AG20443 (cell line): ENCODE results near the gene PRKG1.
A peak's percentile ranks its signal among the peaks of the same experiment; 100 is the strongest.

ENCODE experiments used
- DNase-seq: peaks from one replicate; pipeline ENCODE4 v3.0.0; 2012; ENCODE audit warnings: low spot score, mixed read lengths

The PRKG1 gene

DNA sequence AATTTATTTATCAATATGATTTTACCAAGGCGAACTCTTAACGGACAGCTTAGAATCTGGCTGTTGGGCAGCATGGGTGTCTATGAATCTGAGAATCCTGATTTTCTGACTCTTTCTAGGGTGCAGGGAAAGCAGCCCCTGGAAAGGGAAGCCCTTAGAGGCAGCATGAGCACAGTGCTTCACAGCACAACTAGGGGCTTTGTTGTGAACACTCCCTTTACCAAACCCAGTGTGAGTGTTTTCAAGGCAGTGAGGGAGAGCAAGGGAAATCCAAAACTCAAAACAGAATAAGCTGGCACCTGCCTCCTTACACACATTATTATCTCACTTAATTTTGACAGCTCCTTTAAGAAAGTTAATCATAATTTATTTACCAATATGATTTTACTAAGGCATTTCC lies 741.4 kb downstream of the PRKG1 start:
- no peak for DNase-seq

DNA sequence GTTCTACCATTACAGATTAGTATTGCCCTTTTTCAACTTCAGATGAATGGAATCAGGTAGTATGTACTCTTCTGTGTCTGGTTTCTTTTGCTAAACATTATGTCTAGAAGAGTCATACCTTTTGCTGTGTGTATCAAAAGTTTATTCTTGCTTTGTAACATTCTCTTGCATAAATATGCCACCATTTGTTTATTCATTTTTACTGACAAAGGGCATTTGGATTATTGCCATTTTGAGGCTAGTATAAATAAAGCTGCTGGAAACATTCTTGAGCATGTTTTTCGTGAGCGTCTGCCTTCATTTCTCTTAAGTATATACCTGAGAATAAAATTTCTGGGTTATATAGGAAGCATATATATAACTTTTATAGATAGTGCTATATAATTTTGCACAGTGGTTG lies 746.8 kb downstream of the PRKG1 start:
- DNase-seq: no peak

DNA sequence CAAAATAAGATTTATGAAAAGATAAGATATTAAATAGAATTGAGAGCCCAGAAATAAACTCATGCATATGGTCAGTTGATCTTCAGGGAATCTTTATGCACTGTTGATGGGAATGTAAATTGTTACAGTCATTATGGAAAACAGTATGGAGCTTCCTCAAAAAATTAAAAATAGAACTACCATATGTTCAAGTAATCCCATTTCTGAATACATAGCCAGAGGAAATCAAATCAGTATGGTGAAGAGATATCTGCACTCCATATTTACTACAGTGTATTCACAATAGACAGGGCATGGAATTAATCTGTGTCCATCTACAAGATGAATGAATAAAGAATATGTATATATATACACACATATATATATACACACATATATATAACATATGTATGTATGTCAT lies 747.5 kb downstream of the PRKG1 start:
- no peak for DNase-seq

DNA sequence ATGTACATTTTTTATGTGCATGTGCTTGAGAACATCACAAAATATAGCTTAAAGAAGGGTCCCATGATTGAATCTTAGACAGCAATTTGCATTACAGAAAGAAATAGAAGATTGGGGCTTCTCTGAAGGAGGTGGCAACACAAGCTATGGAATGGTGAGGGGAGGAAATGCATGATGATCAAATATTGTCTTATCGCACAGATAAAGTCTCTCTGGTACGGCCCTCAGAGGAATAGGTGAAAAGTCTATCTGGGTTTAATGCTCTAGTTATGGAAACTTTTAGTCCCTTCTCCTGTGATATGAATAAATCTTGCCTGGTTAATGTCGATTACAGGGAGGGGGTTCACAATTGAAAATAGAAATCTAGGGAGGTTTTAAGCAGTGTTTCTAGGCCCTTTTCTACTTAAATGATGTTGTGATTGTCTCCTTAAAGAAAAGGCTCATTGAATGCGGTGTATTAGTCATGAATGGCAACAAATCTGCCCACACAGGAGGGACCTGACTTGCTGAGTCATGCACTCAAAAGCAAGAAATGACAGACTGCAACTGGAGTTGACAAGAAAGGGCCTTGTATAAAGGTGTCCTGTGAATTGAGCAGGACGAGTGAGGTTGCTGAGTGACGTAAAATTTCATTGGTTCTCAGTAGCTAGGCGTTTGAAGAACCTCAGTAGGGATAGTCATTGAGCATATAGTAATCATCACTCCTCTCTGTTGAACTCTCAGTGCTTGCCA lies 758.5 kb downstream of the PRKG1 start:
- peak; percentile 45 for DNase-seq

DNA sequence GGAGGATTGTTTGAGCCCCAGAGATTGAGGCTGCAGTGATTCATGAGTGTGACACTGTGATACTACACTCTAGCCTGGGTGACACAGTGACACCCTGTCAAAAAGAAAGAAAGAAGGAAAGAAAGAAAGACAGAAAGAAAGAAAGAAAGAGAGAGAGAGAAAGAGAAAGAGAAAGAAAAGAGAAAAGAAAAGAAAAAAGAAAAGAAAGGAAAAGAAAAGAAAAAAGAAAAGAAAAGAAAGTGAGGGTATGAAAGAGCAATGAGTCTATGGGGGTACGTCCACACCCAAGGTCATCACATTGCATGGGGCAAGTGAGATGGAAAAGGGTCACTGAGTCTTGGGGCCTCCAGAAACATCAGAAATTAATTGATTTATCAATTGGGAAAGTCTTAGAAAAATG lies 760.3 kb downstream of the PRKG1 start:
- no peak for DNase-seq

DNA sequence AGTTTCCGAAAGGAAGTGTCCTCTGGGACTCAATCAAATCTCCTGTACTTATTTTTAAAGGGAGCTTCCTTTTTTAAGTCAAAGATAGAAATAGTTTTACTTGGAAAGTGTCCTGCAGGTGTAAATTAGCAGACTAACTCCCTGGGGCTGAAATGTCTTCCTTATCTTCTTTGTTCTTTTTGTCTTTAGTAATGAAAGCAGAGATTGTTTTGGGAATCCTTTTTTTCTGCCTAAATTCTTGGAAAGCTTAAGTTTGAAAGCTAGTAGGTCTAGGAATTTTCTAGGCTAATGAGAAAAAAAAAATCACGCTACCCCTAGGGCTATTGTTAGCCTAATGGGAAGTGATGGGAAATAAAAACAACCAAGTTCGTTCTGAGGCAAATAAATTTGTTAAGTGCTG lies 764.2 kb downstream of the PRKG1 start:
- DNase-seq: no peak

DNA sequence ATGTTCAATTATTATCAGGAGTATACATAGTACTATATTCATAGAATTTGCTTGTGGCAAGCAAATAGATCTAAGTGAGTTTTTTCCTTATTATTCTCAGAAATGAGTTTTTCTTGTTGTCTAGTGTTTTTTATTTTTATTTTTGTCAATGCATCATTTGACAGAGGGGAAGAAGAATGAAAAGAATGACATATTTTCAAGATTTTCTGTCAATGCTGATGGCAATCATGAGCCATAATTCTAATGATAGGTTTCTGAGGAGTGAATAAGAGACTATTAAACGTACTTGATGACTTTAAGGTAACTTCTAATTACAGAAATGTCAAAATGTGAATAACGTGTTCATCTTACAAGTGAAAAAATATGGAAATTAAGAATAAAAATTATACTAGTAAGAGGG lies 769.7 kb downstream of the PRKG1 start:
- DNase-seq: no peak

DNA sequence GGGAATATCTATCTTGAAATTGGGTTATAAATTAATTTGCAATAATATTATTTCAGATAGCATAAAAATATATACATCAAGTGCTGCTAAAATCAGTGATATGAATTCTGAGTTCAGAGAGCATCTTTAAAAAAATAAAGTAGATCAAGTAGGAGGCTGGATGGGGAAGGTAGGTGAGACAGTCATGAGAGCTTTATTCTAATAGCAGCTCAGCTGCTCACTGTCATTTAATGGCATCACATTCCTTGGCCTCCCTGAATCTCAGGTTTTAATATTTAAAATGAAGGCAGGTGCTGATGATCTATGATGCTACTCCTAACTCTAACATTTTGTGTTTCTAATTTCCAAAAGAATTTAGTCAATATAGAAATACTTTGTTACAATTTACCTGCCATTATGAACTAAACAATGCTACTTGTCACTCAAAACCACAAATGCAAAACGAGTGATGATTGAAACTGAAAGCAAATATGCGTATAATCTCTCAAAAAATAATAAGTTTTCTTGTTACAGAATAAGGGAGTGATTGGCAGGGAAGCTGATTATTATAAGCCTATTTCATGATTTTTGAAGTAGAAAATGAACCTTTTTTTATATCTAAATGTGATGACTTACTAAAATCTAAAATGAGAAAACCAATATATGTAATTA lies 772.7 kb downstream of the PRKG1 start:
- no peak for DNase-seq

DNA sequence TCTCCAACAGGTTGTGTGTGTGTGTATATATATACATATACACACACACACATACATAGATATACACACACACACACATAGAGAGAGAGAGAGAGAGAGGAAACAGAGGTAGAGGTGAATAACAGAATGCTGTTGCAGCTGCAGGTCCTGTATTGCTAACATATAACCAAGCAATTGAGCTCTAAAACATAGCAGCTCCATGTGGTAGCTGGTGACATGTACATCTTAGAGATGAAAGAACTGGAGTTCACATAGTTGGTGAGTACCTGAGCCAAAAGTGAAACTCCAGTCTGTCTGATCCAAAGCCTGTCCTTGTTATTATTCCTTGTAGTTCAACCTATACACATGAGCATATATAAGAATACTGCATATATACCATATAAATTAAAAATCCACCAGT lies 778.0 kb downstream of the PRKG1 start:
- DNase-seq: no peak

DNA sequence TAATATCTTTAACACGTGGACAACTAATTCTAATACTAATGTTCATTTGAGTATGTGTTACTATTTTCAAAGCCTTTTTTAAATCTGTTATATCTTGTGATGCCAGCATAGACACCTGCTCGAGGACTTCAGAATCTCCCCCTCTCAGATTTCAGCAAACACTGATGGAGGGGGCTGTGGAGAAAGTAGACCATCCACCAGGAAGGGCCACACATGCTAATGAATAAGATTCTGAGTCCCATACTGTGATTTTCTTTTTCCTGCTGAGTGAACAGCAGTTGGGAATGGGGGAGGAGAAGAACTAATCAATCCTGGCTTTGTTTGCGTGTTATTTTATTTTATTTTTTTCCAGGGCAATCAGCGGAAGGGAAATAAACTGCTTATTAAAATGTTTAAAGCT lies 783.0 kb downstream of the PRKG1 start:
- no peak for DNase-seq

DNA sequence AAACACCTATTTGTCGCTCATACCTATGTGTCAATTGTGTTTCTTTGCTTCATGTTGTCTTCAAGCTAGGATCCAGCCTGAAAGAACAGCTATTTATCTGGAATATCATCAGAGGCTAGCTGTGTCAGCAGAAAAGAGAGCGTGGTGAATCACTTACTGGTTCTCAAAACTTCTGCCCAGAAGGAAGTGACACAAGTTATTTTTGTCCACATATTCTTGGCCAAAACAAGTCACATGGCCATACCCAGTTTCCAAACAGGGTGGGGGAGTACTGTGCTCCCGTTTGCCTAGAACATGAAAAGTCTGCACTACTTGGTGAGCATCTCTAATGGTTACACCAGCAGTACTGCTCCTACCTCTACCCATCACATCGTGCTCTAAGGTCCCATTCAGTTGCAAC lies 786.0 kb downstream of the PRKG1 start:
- DNase-seq: peak; percentile 56

DNA sequence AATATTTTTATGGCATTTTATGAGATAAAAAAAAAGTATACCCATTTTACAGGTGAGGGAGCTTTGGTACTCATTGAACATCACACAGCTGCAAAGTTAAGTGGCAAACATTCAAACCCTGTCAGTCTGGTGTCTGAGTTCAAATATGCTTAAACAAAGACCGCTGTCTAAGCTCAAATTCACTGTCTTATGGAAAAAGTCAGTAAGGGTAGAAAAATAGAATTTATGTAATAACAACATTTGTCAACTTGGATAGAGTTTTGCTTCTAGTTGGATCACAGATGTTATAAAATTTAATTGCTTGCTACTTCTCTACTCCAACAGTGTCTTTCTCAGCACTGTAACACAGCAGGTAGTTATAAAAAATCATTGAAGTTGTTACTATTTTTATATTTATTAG lies 786.8 kb downstream of the PRKG1 start:
- no peak for DNase-seq

DNA sequence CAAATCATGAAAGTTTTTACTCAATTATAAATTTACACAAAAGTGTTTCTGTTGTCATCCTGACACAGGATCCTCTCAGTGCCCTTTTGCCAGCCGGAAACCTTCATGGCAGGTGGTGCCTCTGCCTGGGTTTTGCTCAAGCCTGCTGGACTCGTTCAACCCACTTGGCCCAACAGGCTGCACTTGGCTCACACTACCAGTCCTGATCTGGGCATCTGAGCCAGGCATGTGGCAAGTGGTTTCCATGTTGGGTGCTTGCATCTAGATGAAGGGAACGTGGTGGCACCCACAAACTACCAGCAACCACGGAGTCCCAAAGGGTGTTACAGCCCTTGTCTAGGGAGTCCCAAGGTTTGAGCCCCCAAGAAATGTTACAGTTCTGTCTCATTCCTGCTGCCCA lies 787.4 kb downstream of the PRKG1 start:
- DNase-seq: no peak

DNA sequence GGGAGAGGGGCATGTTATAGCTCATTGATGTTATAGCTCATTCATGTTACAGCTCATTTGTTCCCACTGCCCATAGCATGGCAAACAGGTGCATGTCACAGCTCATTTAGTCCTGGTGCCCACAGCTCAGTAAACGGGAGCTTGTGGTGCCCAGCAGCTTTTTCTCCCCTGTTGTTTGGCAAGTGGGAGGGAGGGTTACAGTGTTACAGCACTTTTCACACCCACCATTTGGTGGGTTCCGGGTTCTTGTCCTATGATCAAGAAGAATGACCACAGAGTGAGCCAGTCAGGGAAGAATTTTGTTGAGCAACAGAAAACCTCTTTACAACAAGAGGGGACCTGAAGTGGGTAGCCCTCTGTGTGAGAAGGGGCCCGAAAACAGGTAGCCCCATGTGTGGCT lies 787.9 kb downstream of the PRKG1 start:
- DNase-seq: no peak

DNA sequence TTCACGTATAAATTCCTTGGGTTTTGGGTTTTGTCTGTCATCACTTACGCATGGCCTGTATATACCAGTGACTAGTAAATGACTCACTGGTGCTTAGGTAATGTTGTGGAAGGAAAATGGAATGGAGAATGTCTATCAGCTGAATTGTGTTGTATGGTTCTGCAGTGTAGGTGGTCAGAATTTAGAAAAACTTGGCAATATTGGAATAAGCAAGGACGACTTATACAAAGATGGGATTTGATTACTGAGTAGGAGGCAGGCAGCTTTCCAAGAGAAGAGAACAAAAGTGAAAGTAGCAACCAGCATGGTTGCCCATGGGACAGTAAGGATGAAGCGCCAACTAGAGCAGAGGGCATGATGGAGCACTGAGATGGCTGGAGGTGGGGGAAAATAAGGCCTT lies 793.7 kb downstream of the PRKG1 start:
- peak; percentile 58 for DNase-seq

DNA sequence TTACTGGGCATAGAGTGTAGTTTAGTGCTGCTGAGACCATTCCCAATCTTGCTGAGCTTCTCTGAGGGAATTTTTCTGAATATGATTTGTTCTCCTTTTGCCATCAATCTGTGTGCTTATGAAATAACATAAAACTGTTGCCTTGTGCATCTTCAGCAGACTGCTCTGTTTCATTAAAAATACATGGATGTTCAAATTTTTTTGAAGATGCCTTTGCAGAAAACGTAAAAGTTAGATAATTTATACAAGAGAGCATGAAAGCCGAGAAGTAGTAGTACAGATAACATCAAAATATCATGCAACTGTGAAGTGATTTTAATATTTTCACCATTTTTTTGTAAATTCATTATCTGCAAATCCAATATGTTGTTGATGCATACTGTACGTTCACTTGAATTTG lies 799.8 kb downstream of the PRKG1 start:
- DNase-seq: no peak

DNA sequence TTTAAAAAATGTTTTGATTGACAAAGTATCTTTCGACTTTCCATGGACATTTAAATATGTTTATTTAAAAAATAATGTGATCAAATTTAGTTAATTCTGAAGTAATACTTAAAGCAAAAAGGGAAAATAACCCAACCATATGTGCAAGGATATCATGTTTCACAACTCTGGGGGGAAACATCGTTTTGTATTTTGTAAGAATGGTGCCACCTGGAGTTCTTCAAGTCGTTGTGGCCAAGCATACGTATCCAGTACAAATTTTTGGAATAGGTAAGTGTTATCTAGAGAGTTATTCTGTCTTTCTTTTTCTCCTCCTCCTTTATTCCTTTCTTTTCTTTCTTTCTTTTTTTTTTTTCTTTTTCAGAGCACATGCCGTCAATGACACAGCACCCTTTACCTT lies 801.3 kb downstream of the PRKG1 start:
- DNase-seq: no peak

DNA sequence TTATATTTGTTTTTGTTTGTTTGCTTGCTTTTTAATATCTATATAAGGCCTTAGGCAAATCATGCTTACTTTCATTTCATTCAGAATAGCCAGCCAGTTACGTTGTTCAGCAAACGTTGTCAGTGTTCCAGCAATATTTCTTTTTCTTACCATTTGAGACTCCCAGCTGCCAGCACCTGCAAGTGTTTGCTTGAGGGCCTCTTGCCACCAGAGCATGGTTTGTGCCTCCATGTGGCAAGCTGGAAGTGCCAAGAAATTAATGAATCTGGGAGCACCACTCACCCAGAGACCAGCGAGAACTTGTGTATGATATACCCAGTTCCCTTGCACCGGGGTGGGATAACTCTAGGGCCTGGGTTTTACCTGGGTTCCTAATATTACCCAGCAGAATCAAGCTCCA lies 802.2 kb downstream of the PRKG1 start:
- DNase-seq: no peak

DNA sequence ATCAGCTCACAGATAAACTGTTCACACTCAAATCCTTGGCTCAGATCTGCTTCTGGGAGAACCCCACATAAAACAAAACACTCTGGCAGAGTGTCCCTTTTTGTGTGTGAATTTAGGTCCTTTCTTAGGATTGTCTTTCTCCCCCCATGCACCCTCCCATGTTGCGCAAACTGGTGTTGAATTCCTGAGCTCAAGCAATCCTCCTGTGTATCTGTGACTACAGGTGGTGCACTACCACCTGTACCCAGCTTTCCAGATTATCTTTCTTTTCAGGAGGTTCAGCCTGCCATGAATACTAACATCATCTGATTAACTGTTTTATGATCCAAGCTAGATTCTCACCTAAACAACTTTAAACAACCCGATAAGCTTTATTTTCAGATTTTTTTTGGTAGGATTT lies 802.7 kb downstream of the PRKG1 start:
- no peak for DNase-seq

DNA sequence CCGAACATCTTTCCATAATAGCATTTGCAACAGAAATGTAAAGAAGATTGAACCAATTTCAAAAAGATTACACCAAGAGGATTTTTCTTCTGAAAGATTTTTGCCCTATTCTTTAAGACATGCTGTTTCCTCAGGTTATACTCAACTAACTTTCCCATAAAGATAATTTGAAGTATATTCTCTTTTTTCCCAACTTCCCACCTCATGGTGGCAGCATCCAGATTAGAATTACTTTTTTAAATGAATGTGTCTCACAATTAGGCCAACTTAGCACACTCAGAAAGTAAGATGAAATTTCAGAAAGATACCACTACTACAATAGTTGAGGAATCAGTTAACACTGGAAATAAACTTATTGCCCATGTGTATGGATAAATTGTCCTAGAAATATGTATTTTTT lies 803.3 kb downstream of the PRKG1 start:
- DNase-seq: no peak

DNA sequence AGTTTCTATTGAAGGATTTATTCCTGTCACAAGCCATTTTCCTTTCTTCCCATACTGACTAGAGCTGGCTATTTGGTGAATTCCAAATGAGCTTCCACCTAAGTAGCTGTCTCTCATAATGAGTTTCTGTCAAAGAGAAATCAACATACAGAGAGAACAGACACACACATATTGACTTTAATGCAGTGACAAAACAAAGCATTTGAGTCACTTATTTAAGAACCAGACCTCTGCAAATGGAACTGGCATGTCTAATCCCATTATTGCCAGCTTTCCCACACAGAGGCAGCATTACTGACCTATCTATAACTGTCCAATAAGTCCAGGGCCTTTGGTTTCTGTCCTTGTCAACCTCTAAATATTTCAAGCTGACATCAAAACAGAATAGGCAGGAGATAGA lies 804.4 kb downstream of the PRKG1 start:
- no peak for DNase-seq

DNA sequence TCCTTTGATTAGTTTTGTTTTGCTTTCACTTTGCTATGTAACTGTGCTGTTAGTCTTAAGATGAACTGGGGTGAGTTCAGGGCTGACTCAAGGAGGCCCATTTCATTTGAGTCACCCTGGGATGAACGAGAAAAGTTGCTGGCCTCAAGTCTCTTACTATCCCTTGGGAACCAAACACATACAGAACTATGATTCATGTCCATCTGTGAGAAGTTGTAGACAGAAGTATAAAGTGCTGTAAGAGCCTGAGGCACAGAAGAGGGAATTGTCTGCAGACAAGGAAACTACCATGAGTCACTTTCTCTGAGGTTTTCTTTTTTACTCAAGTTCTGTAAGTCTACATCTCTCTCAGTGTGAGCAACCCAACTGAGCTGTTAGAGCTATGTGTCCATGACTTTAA lies 805.0 kb downstream of the PRKG1 start:
- peak; percentile 76 for DNase-seq

DNA sequence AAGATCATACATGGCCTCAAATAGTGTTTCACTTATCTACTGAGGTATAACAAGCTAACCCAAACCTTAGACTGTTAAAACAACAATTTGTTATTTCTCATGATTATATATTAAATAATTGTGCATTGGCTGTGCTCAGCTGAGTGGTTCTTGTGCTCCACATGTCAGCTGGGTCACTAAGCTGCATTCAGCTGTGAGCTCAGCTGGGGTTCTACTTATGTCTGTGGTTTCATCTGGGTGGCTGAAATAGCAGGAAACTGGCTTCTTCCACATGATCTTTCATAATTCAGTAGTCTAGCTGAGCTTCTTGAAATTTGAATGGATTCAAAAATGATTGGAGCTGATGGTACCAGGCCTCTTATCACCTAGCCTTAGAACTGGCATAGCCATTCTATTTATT lies 806.9 kb downstream of the PRKG1 start:
- DNase-seq: no peak

DNA sequence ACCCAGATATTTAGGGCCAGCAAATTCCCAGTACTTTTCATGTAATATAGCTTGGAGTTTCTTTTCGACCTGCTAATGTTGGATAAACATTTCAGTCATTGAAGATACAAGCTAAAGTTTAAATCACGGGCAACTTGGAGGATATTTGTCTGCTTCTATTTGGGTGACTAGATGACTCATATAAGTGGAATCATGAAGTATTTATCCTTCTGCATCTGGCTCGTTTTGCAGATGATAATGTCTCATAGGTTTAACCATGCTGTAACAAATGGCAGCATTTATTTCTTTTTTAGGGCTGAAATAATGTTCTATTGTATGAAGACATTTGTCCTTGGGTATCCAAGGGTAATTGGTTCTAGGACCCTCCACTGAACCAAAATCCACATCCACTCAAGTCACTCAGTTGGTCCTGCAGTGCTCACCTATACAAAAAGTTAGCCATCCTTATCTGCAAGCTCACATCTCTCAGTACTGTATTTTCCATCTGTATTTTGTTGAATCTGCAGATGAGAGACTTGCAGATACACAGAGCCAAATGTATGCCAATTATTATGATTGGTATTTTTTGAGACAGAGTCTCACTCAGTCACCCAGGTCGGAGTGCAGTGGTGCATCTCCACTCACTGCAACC lies 812.3 kb downstream of the PRKG1 start:
- peak; percentile 50 for DNase-seq
